ENCODE data around the gene CD200R1. TPM values are rescaled to one million over a fixed set of nuclear protein-coding genes. Genes with fewer than 3 reads are reported as not detected.

Gene CD200R1
- total RNA-seq, 1 experiment from 2014 or later = not detected

GRCh38 chr3:112984485-112984884 lies 9.6 kb upstream of the CD200R1 start:
- no peaks in the 10 kb centered on the region for H3K27me3 ChIP-seq (ENCODE audit: insufficient read depth, low read length)
- H3K9me2 ChIP-seq (ENCODE audit: insufficient read depth) = no peaks in the 10 kb centered on the region
- ChIA-PET POLR2A (no interaction called here), RAD21 (ENCODE audit: low non-redundant PET in 1 of 2, low total read pairs in 2 of 2, uncharacterized antibody in 2 of 2, unreplicated experiment in 2 of 2) (no interaction called here), CTCF (interaction anchor here (3.9 kb wide), 1 partner anchor 250 kb away, joined by 12 read pairs; no protein-coding TSS in a partner anchor)
- BruUV-seq (replicated peaks) = no TSS peak
- ATAC-seq (no peak), DNase-seq (ENCODE audit: low read depth, low spot score) (no peak)
- no peak overlapping the region for H3K9ac ChIP-seq (ENCODE audit: low read length)
- intact Hi-C loops (cut with micrococcal nuclease) = no loop called here
- no peak overlapping the region for H3K27ac ChIP-seq (ENCODE audit: low read depth, low read length)
- TF ChIP-seq MAX (IDR thresholded peaks at IDR 0.05) (no peak), YY1 (IDR thresholded peaks at IDR 0.05; ENCODE audit: extremely low read depth, insufficient replicate concordance, low read depth, low read length) (no peak), EZH2phosphoT487 (IDR thresholded peaks at IDR 0.05; ENCODE audit: borderline replicate concordance) (no peak), CEBPB (IDR thresholded peaks at IDR 0.05; ENCODE audit: low read depth) (no peak), FOSL1 (IDR thresholded peaks at IDR 0.05; ENCODE audit: low read depth) (no peak), CTCF (IDR thresholded peaks at IDR 0.05 in 2 of 3, conservative IDR thresholded peaks at IDR 0.05 in 1 of 3; ENCODE audit: borderline replicate concordance in 1 of 3, insufficient read depth in 1 of 3, low read depth in 2 of 3, low read length in 2 of 3) (no peak), SIN3A (IDR thresholded peaks at IDR 0.05; ENCODE audit: low read depth) (no peak)
- no peaks in the 10 kb centered on the region for H3K4me1 ChIP-seq (ENCODE audit: control insufficient read depth in 1 of 2, insufficient read depth in 2 of 2, low read length in 2 of 2)
- no peaks in the 10 kb centered on the region for H3K79me2 ChIP-seq (ENCODE audit: insufficient read depth, low read length)
- no peaks in the 10 kb centered on the region for H4K20me1 ChIP-seq (ENCODE audit: insufficient read depth)
- no peaks in the 10 kb centered on the region for H3K36me3 ChIP-seq (ENCODE audit: control insufficient read depth in 1 of 2, insufficient read depth in 2 of 2, low read length in 2 of 2)
- H3K4me2 ChIP-seq (ENCODE audit: low read length) = no peak overlapping the region
- no peak overlapping the region for H3K4me3 ChIP-seq (replicated peaks in 1 of 2; ENCODE audit: low read depth in 1 of 2, low read length in 2 of 2)
- H2AFZ ChIP-seq (ENCODE audit: low read depth, low read length, poor library complexity, severe bottlenecking) = no peak overlapping the region
- no peaks in the 10 kb centered on the region for H3K9me3 ChIP-seq (ENCODE audit: control insufficient read depth in 1 of 2, insufficient read depth in 1 of 2, low read depth in 1 of 2, low read length in 2 of 2)

- Histone ChIP-seq H3K4me2 (ENCODE audit: low read length) (no peak overlapping the region), H3K4me3 (replicated peaks in 1 of 2; ENCODE audit: low read depth in 1 of 2, low read length in 2 of 2) (no peak overlapping the region), H3K9me2 (ENCODE audit: insufficient read depth) (no peaks in the 10 kb centered on the region), H3K27me3 (ENCODE audit: insufficient read depth, low read length) (no peaks in the 10 kb centered on the region), H3K27ac (ENCODE audit: low read depth, low read length) (no peak overlapping the region), H4K20me1 (ENCODE audit: insufficient read depth) (no peaks in the 10 kb centered on the region), H3K79me2 (ENCODE audit: insufficient read depth, low read length) (no peaks in the 10 kb centered on the region), H3K4me1 (ENCODE audit: control insufficient read depth in 1 of 2, insufficient read depth in 2 of 2, low read length in 2 of 2) (no peaks in the 10 kb centered on the region), H3K36me3 (ENCODE audit: control insufficient read depth in 1 of 2, insufficient read depth in 2 of 2, low read length in 2 of 2) (no peaks in the 10 kb centered on the region), H3K9ac (ENCODE audit: low read length) (no peak overlapping the region), H2AFZ (ENCODE audit: low read depth, low read length, poor library complexity, severe bottlenecking) (no peak overlapping the region), H3K9me3 (ENCODE audit: control insufficient read depth in 1 of 2, insufficient read depth in 1 of 2, low read depth in 1 of 2, low read length in 2 of 2) (no peaks in the 10 kb centered on the region)
- POLR2A ChIA-PET = no interaction called here
- intact Hi-C loops (cut with micrococcal nuclease) = no loop called here
- DNase-seq (ENCODE audit: low read depth, low spot score) (no peak), ATAC-seq (no peak)
- CTCF ChIA-PET = interaction anchor here (3.9 kb wide), 1 partner anchor 248 kb away, joined by 12 read pairs; no protein-coding TSS in a partner anchor
- no TSS peak for BruUV-seq (replicated peaks)
- RAD21 ChIA-PET (ENCODE audit: low non-redundant PET in 1 of 2, low total read pairs in 2 of 2, uncharacterized antibody in 2 of 2, unreplicated experiment in 2 of 2) = no interaction called here
- TF ChIP-seq TCF7L2 (IDR thresholded peaks at IDR 0.05; ENCODE audit: borderline replicate concordance, extremely low read depth, insufficient read depth, insufficient read length) = no peak
- TF ChIP-seq CBX3 (IDR thresholded peaks at IDR 0.05; ENCODE audit: low read depth) = no peak
- TF ChIP-seq ATF3 (IDR thresholded peaks at IDR 0.05) = no peak
- no peak for TF ChIP-seq RAD21 (IDR thresholded peaks at IDR 0.05; ENCODE audit: low read depth)
- TF ChIP-seq EZH2phosphoT487 (IDR thresholded peaks at IDR 0.05; ENCODE audit: borderline replicate concordance) = no peak
- TF ChIP-seq JUND (IDR thresholded peaks at IDR 0.05) = no peak
- no peak for TF ChIP-seq CTCF (IDR thresholded peaks at IDR 0.05 in 2 of 3, conservative IDR thresholded peaks at IDR 0.05 in 1 of 3; ENCODE audit: borderline replicate concordance in 1 of 3, insufficient read depth in 1 of 3, low read depth in 2 of 3, low read length in 2 of 3)
- no peak for TF ChIP-seq MAX (IDR thresholded peaks at IDR 0.05)
Observed at GRCh38 chr3:112982710-112983109, 7.8 kb upstream of the CD200R1 start.

Measured in HCT116 (cell line).